SK-N-SH treated with all-trans-retinoic acid at 6 μM for 48 hours (cell line): Measurements from ENCODE around the gene SEMA5A.

Experiments used
- ARNTL ChIP-seq: fragments of 450-650 bp; formaldehyde crosslinking; IDR thresholded peaks from 2 replicates; pipeline ENCODE4 v1.5.0; 2020; ENCODE audit warnings: low read depth, mild to moderate bottlenecking, moderate library complexity, borderline replicate concordance
- BACH2 ChIP-seq: fragments of 250-450 bp; sonication (Bioruptor Pico); IDR thresholded peaks from 2 replicates; pipeline ENCODE4 v1.9.0; 2021; ENCODE audit warnings: mild to moderate bottlenecking, borderline replicate concordance
- CREB5 ChIP-seq: fragments of 250-450 bp; sonication (Bioruptor Pico); IDR thresholded peaks from 2 replicates; pipeline ENCODE4 v1.5.1; 2020; ENCODE audit warnings: low read depth, mild to moderate bottlenecking, moderate library complexity
- ESRRG ChIP-seq: fragments of 250-450 bp; sonication (Bioruptor Pico); IDR thresholded peaks from 2 replicates; pipeline ENCODE4 v1.6.1; 2021; ENCODE audit warnings: mild to moderate bottlenecking
- ISL1 ChIP-seq: fragments of 250-450 bp; sonication (Bioruptor Pico); IDR thresholded peaks from 2 replicates; pipeline ENCODE4 v2.1.2; 2022; ENCODE audit warnings: mild to moderate bottlenecking, moderate library complexity
- PATZ1 ChIP-seq: fragments of 250-450 bp; sonication (Bioruptor Pico); IDR thresholded peaks from 2 replicates; pipeline ENCODE4 v1.8.0; 2020; ENCODE audit warnings: mild to moderate bottlenecking, moderate library complexity, borderline replicate concordance
- POU6F1 ChIP-seq: fragments of 250-450 bp; sonication (Bioruptor Pico); IDR thresholded peaks from 2 replicates; pipeline ENCODE4 v1.8.0; 2021; ENCODE audit warnings: low read depth, mild to moderate bottlenecking, moderate library complexity, borderline replicate concordance
- PPARA ChIP-seq: fragments of 250-450 bp; sonication (Bioruptor Pico); IDR thresholded peaks from 2 replicates; pipeline ENCODE4 v1.5.0; 2020; ENCODE audit warnings: mild to moderate bottlenecking, borderline replicate concordance
- RARB ChIP-seq: fragments of 250-450 bp; sonication (Bioruptor Pico); IDR thresholded peaks from 2 replicates; pipeline ENCODE4 v1.8.0; 2021; ENCODE audit warnings: mild to moderate bottlenecking, moderate library complexity
- SNAI2 ChIP-seq: fragments of 250-450 bp; sonication (Bioruptor Pico); IDR thresholded peaks from 2 replicates; pipeline ENCODE4 v1.5.0; 2020; ENCODE audit warnings: mild to moderate bottlenecking, moderate library complexity
- ZC3H10 ChIP-seq: fragments of 250-450 bp; sonication (Bioruptor Pico); IDR thresholded peaks from 2 replicates; pipeline ENCODE4 v1.5.1; 2021; ENCODE audit warnings: mild to moderate bottlenecking, moderate library complexity
- ZFP30 ChIP-seq: fragments of 450-650 bp; formaldehyde crosslinking; IDR thresholded peaks from 2 replicates; pipeline ENCODE4 v1.5.0; 2022; ENCODE audit warnings: mild to moderate bottlenecking, moderate library complexity

DNA sequence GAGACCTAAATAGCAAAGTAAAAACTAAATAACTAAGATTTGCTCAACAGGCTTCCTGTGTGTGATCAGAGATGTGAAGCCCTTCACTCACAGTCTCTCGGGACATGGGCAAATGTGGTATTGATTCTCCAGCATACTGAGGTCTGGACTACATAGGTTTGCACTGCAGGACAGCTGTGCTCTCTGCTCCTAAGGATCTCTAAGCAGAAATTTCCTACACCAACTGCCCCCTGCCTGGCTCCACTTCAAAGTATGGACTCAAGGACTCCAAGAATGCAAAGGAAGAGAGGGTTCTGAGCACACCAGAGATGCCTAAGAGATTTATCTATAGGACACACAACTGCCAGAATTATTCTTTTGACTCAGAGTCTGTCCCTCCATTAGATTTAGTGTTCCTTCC lies 487.2 kb downstream of the SEMA5A start:
- TF ChIP-seq SNAI2 (CRISPR knock-in tag): no peak
- TF ChIP-seq PATZ1 (CRISPR knock-in tag): no peak
- no peak for TF ChIP-seq ESRRG (CRISPR knock-in tag)
- TF ChIP-seq ISL1 (CRISPR knock-in tag): no peak
- TF ChIP-seq ZFP30 (CRISPR knock-in tag): no peak
- no peak for TF ChIP-seq ZC3H10 (CRISPR knock-in tag)
- no peak for TF ChIP-seq ARNTL (CRISPR knock-in tag)
- TF ChIP-seq CREB5: no peak
- TF ChIP-seq POU6F1 (CRISPR knock-in tag): no peak
- no peak for TF ChIP-seq PPARA
- TF ChIP-seq BACH2: no peak
- TF ChIP-seq RARB (CRISPR knock-in tag): no peak
